ENCODE results near the gene MARK3.
A peak's percentile ranks its signal among the peaks of the same experiment; 100 is the strongest.

MARK3 gene

GRCh38 chr14:103549361-103550311 is 164.4 kb downstream of the MARK3 start:
- no peak for DNase-seq (ENCODE audit: low spot score)

GRCh38 chr14:103550451-103551337 is 165.5 kb downstream of the MARK3 start:
- DNase-seq (ENCODE audit: low spot score) = no peak

DNA sequence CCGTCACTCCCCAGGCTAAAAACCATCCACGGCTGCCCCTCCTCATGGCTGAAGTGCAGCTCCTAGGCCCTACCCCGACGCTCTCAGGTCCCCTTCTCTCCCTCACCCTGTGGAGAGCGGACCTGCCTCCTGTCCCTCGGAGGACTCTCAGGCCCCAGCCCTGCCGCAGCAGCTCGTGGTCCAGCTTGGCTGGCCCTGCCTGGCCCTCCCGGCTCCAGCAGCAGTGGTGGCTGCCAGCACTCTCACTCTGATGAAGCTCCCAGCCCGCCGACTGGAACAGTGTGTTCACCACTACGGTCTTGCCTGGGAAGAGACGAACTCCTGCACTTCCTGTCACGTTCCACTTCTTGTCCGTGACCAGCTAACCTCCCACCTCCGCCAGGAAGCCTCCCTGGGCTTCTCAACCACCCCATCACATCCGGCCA is 166.1 kb downstream of the MARK3 start:
- DNase-seq (ENCODE audit: low spot score) = no peak

DNA sequence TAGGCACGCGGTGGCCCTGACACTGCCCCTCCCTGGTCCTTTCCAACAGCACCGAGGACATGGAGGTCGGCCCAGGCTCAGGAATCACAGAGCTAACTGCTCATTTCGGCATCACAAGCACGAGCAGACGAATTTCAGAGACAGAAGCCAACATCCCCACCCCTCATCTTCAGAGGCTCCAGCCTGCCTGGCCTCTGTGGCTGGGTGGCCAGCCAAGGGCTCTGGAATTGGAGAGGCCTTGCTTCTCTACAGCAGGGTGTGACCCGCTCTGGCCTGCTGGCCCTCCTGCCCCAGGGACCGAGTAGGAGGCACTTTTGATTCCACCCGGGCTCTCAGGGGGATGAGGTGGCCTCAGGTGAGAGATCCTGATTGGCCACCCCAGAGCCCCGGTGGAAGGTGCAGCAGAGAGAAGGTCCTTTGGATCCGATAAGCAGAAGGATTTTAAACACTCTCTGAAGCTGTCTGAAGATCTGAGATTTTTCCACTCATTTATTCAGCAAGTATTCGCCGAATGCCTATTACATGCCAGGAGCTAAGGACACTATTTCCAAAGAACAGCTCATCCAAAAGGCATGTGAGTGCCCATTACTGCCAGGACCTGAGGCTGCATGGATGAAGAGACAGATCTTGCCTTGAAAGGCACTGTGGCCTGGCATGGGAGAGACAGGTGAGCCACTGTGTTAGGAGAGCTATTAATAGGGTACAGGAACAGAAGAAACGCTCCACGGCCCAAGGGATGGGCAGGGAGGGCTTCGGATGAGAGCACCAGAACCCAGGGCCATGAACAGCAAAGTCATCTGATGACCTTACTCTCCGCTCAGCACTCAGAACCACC is 167.0 kb downstream of the MARK3 start:
- DNase-seq (ENCODE audit: low spot score) = peak; percentile 78

DNA sequence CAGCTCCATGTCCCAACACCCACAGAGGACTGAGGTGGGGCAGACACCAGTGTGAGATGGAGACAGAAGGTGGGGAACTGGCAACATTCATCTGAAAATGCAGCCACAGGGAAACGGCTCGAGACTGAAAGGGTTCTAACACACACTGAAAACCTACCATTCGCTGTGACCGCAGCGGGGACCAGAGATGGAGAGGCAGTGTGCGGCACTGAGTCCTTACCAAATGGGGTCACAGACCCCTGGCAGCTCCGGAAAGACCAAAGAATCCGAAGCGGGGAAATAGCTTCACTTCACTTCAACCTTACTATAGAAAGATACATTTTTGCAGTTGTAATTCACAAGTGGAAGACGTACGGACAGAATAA is 167.6 kb downstream of the MARK3 start:
- no peak for DNase-seq (ENCODE audit: low spot score)

Data from GM03348 (cell line).